Midbrain (tissue), 1 donor: ENCODE measurements around the gene SLC12A6.
A peak's percentile ranks its signal among the peaks of the same experiment; 100 is the strongest.

Experiments used
- DNase-seq: peaks from one replicate; lab custom pipeline; 2025; lab: John Stamatoyannopoulos, UW

Gene SLC12A6

GRCh38 chr15:34259566-34259965 lies 78.0 kb downstream of the SLC12A6 start:
- no peak for DNase-seq

DNA sequence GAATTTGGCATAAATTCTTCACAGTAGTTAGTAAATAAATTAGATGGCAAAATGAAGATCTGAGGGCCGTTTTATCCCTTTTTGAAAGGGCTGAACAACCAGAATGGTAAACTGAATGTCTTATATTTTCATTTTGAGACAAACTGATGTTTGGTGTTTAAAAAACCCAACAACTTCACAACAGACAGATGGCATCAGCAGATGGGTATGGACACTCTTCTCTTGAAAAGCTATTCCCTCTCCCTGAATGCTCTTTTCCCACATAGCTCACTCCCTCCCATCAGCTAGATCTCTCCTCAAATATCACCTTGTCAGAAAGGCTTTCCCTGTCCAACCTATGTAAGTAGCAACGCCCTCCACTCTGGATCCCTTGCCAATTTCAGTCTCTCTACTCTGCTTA lies 79.4 kb downstream of the SLC12A6 start:
- DNase-seq = no peak

GRCh38 chr15:34252545-34252944 lies 85.0 kb downstream of the SLC12A6 start:
- DNase-seq = no peak

GRCh38 chr15:34248190-34248589 lies 89.4 kb downstream of the SLC12A6 start:
- no peak for DNase-seq

DNA sequence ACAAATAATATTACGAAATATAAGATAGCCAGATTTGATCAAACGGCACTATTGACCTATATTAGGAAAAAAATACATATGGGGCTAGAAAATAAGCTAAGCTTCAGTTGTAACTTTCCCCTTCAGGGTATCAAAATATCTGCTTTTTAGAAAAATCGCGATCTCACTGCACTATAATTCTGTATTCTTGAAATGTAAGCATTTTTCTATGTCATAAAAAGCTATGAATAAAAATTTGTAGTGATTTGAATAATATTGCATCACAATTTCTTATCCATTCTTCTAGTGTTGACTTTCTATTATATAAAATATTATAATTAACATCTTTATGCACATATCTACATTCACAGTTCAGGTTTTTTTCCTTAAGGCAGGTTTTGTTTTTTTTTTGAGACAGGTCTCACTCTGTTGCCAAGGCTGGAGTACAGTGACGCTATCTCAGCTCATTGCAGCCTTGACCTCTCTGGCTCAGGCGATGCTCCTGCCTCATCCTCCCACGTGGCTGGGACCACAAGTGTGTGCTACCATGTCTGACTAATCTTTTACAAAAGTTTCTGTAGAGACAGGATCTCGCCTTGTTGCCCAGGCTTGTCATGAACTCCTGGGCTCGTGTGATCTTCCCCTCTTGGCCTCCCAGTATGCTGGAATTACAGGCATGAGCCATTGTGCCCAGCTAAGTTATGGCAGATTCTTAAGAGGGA lies 91.2 kb downstream of the SLC12A6 start:
- no peak for DNase-seq

GRCh38 chr15:34243226-34243625 lies 94.4 kb downstream of the SLC12A6 start:
- DNase-seq = no peak

GRCh38 chr15:34242331-34242710 lies 95.3 kb downstream of the SLC12A6 start:
- no peak for DNase-seq

- peak; percentile 2 for DNase-seq
Observed at GRCh38 chr15:34241376-34242330, 95.9 kb downstream of the SLC12A6 start.

DNA sequence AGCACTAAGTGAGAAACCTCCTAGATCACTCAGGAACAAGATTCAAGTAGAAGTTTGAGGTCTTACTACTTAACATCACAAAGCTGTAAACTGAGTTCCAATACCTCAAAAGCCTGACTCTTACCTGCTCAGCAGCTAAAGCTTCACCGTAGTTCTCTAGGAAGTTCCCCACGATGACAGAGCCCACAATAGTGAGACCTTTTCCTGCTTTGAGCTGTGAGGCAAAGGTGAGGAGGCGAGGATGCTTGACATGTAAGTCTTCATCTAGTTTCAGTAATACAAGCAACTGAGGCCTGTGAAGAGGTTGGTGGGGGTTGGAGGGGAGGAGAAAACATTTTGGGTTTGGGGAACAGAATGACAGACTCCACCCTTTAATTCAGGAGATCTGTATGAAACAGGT lies 97.0 kb downstream of the SLC12A6 start:
- no peak for DNase-seq

DNA sequence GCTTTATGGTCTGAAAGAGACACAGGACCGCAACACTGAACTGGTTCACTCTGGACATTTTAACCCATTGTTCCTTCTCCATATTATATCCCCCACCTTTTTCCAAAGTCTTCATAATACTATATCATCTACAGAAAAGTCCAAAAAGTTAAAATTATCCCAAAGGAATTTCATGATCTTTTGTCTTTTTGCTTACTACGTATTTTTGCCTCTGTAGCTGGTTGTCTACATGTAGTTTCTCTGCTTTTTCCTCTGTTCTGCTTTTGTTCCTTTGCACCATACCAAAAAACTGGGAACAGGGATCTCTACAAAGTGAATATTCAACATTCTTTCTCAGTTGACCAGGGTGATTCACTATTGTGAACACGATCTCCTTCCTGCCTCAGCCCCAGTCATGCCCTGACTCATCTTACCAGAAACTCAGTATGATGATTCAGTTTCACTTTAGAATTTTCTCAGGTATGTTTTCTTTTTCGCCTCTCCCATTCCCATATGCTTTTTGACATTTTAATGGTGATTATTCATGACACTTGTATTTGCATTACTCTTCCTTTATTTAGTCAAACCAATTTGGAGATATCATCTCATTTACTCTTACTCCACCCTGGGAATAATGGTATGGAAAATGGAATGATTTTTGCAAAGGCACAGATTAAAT lies 98.3 kb downstream of the SLC12A6 start:
- no peak for DNase-seq

GRCh38 chr15:34233614-34234013 lies 104.0 kb downstream of the SLC12A6 start:
- no peak for DNase-seq

DNA sequence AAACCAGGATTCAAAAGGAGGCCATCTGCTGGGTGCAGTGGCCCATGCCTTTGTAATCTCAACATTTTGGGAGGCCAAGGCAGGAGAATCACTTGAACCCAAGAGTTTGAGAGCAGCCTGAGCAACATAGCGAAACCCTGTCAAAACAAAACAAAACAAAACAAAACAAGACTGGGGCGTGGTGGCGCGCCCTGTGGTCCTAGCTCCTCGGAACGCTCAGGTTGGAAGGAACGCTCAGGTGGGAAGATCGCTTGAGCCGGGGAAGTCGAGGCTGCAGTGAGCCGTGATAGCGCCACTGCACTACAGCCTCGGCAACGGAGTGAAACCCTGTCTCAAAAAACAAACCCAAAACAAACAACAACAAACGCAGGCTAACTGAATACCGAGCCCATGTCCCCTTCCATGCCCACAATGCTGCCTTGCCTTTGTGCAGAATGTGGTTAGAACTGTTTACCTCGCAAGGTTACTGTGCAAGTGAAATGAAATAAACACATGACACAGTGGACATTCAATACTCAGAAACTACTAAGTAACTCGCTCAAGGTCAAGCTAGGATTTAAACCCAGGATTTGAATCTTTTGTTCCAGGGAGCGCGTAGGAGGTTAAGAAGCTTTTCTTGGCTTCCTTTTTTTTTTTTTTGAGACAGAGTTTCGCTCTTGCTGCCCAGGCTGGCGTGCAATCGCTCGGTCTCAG lies 113.5 kb downstream of the SLC12A6 start:
- no peak for DNase-seq

DNA sequence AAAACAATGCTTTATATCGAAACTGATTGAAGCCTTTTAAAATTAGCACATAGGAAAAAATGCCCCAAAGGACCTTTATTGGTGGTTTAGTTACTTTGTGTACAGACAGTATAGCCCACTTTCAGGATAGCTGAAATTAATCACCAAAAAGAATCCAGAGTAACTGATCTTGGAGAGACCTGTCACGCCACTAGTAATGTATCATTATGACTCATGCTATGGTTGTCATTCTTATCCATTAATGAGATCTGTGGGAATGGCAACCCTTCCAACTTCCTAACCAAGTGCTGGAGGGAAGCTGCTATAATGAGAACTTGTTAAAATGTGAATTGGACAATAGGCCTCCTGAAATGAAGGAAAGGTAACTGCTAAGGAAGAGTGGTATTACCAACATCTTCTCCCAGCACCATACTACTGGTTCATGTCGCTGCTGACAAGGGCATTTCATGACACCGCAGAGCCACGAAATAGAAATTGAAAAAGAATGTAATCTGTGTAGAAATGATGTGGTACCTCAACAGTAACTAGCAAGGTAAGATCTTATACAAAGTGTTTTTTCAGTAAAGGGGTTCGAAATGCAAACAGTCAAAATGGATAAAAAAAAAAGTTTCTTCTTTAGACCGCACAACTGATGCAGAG lies 119.9 kb downstream of the SLC12A6 start:
- DNase-seq = no peak

DNA sequence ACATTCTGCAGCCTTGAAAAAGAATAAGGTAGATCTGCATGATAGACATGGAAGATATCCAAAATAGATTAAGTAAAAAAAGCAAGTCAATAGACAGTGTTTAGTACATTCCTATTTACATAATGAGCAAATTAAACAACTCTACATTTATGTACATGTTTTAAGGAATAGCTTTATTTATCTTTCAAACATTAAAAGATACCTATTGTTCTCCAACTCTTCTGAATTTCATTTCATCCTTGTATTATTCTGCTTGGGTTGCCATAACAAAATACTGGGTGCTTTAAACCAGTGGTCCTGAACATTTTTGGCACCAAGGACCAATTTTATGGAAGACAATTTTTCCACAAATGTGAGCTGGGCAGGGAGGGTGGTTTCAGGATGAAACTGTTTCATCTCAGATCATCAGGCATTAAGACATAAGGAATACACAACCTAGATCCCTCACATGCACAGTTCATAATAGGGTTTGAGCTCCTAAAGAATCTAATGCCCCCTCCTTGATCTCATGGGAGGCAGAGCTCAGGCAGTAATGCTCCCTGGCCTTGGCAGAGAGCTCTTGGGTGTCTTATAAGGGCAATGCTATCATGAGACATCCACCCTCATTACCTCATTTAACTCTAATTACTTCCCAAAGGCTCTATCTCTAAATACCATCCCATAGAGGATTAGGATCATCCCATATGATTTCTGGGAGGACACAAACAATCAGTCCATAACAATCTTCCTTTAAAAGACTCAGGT lies 120.9 kb downstream of the SLC12A6 start:
- DNase-seq = no peak

DNA sequence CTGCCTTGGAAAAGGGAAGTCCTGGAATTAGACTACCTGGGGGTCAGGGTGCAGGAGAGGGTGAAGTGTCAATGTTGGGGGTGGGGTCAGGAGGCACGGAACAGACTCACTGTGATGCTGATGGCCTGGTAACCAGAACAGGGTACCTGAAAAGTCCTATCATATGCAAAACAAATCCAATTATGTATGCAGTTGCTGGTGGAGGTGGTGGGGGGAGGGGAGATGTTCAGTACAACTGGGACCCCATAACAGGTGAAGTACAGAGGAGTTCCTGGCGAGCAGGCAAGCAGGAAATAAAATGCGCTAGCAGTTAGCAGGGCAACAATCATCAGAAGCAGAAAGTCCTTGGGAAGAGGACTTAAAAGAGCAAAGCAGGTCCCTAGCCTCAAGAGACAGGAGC lies 123.4 kb downstream of the SLC12A6 start:
- DNase-seq = no peak

DNA sequence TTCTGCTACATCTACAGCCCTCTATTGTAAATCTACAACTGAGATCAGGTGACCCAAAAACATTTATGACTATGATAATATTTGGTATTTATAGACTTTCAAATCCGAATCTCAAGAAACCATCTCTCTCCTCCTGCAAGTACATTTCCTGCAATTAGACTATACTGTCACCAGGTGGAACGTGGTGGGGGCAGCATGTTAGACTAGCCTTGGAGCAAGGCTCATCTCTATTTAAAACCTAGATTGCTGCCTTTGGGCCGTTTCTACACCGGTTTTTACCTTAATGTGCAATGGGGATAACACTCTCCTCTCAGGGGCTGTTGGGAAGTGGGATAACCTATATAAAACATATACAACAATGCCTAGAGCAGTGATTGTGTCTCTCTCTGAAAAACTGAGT lies 123.9 kb downstream of the SLC12A6 start:
- no peak for DNase-seq

DNA sequence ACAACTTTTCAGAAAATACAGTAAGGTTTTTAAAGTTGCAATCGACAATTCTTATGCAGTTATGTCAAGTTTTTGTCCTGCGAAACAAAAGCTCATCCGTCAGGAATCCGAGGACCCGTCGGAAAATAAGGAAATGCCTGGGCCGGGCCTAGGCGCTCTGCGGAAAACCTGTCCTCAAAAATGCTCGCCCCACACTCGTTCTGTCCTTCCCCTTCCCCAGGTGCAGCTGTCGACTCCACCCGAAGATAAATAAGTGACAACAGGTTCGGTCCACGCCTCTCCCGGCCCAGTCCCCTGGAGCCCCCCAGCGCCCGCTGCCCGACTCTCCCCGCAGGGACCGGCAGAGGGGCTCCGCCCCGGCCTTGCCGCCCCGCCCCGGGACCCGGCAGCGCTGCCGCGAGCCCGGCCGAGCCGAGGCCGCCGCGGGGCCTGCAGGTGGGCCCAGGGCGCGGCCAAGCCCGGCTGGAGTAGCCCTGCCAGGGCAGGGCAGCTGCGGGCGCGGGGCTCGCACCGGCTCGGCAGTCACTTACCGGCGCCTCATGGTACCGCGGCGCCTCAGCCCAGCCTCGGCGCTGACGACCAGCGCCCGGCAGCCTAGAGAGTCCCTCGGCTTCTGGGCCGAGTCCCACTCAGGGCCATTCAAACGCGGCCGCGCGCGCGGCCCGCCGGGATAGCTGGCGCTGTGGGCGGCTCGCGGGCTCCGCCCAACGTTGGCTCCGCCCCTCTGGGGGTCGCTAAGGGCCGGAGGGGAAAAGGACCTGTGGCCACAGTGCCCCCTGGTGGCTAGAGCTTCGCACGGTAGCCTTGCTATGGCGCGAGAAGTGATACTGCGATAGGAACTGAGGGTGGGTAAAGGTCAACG lies 127.9 kb downstream of the SLC12A6 start, which contains the start of gene KATNBL1:
TSS of gene KATNBL1 (minus strand) at position 676 of the 862 bp plus-strand sequence. CDS start 46,420 bp downstream, outside the sequence.
- DNase-seq = peak; percentile 98

DNA sequence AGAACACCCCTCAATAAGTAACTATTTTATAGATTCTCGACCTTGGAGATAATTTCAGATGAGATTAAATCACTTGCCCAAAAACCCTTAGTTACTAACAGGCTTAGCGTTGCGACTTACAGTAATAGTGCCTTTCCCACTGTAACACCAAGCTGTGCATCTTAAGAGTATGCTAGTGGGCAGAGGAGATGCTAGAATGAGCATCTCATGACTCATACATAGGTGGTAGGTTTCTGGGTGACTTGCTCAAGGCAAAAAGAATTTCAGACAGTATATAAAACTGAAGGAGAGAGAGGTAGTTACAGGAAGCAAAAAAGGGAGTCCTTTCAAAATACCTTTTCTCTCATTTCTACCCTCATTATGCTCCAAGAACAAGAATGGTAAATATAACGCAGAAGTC lies 131.6 kb downstream of the SLC12A6 start:
- no peak for DNase-seq

- DNase-seq = no peak
Observed at GRCh38 chr15:34203936-34204335, 133.6 kb downstream of the SLC12A6 start.

DNA sequence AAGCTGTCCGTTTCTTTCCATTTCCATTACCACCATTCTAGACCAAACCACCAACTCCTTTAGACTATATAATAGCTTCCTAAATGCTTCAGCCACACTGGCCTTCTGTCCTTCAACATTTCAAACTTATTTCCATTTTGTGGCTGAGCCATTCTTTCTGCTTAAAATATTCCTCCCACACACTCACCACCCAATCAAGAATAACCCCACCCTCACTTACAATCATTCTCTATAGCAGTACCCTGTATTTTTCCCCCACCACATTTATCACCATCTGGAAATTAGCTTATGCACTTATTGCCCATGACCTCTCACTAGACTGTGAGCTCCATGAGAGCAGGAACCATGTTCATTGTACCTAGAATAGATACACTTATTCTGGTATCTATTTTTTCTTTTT lies 134.3 kb downstream of the SLC12A6 start:
- DNase-seq = no peak
